PC-3 (cell line): ENCODE measurements around the gene CACNA1C. TPM values are rescaled to one million over a fixed set of nuclear protein-coding genes. Genes with fewer than 3 reads are reported as not detected.

ENCODE experiments used
- ATAC-seq: fragments of 200-7000 bp; cut with Tn5 transposase; 2 replicates; pipeline ENCODE4 v1.9.1; 2020; ENCODE audit warnings: mild to moderate bottlenecking, moderate library complexity
- BruUV-seq: library from RNA; stranded (reverse); fragments of 400-500 nt; replicated peaks from 2 replicates; lab custom pipeline; 2021; lab: Mats Ljungman, UMichigan
- CTCF ChIA-PET: fragments of 300-600 bp; sonication (Branson Sonifier 250); formaldehyde crosslinking; loops from one replicate; lab custom pipeline; 2022; ENCODE audit warnings: antibody characterized with exemption; lab: Charles Lee
- POLR2A ChIA-PET: fragments of 300-600 bp; sonication (Branson Sonifier 250); formaldehyde crosslinking; loops from one replicate; lab custom pipeline; 2022; ENCODE audit warnings: antibody characterized with exemption; ENCODE audit not compliant: unreplicated experiment; lab: Charles Lee
- DNase-seq: peaks from one replicate; pipeline ENCODE4 v3.0.0-alpha.2; 2015
- H2AFZ ChIP-seq: fragments of 300-600 bp; sonication (generic); 2 replicates; pipeline ENCODE4 v1.6.0; 2016; ENCODE audit warnings: antibody characterized with exemption, low read length
- H3F3A ChIP-seq: fragments of 300-600 bp; sonication (generic); one replicate; pipeline ENCODE4 v1.6.0; 2017; ENCODE audit warnings: antibody characterized with exemption, low read length, control low read depth, mild to moderate bottlenecking; ENCODE audit not compliant: unreplicated experiment
- H3K27ac ChIP-seq: fragments of 300-600 bp; sonication (generic); 2 replicates; pipeline ENCODE4 v1.5.1; 2016; ENCODE audit warnings: mild to moderate bottlenecking, low read length
- H3K27me3 ChIP-seq: fragments of 300-600 bp; sonication (generic); 2 replicates; pipeline ENCODE4 v1.6.1; 2016; ENCODE audit warnings: low read length, mixed read lengths
- H3K36me3 ChIP-seq: fragments of 300-600 bp; sonication (generic); 2 replicates; pipeline ENCODE4 v1.6.1; 2016; ENCODE audit warnings: low read depth, mixed run types, low read length, mixed read lengths
- H3K4me1 ChIP-seq: fragments of 300-600 bp; sonication (generic); 2 replicates; pipeline ENCODE4 v1.5.1; 2016; ENCODE audit warnings: low read length; ENCODE audit not compliant: insufficient read depth
- H3K4me2 ChIP-seq: fragments of 300-600 bp; sonication (generic); 2 replicates; pipeline ENCODE4 v1.6.0; 2016; ENCODE audit warnings: low read length
- H3K4me3 ChIP-seq: fragments of 300-600 bp; sonication (generic); 2 replicates; pipeline ENCODE4 v1.5.1; 2016; ENCODE audit warnings: mild to moderate bottlenecking, low read length, mixed read lengths
- H3K79me2 ChIP-seq: fragments of 300-600 bp; sonication (generic); 2 replicates; pipeline ENCODE4 v1.6.1; 2017; ENCODE audit warnings: low read length, mixed read lengths
- H3K9ac ChIP-seq: fragments of 300-600 bp; sonication (generic); 2 replicates; pipeline ENCODE4 v1.6.0; 2016; ENCODE audit warnings: mild to moderate bottlenecking, low read length
- H3K9me2 ChIP-seq: fragments of 300-600 bp; sonication (generic); replicated peaks from 2 replicates; pipeline ENCODE4 v1.6.1; 2016; ENCODE audit warnings: mixed run types, low read length, mixed read lengths
- H3K9me3 ChIP-seq: fragments of 300-600 bp; sonication (generic); 2 replicates; pipeline ENCODE4 v1.6.1; 2016; ENCODE audit warnings: low read length, mixed read lengths
- H4K20me1 ChIP-seq: fragments of 300-600 bp; sonication (generic); 2 replicates; pipeline ENCODE4 v1.6.1; 2016; ENCODE audit warnings: low read length, mixed read lengths
- CTCF ChIP-seq: fragments of 300-600 bp; sonication (generic); conservative IDR thresholded peaks from 2 replicates; pipeline ENCODE4 v1.5.1; 2017; ENCODE audit warnings: antibody characterized with exemption, low read depth, mild to moderate bottlenecking, low read length
- EZH2 ChIP-seq: fragments of 300-600 bp; sonication (generic); IDR thresholded peaks from one replicate; pipeline ENCODE4 v1.6.1; 2017; ENCODE audit warnings: antibody characterized with exemption, mild to moderate bottlenecking, low read length; ENCODE audit not compliant: unreplicated experiment
- EZH2phosphoT487 ChIP-seq: fragments of 300-600 bp; sonication (generic); IDR thresholded peaks from 2 replicates; pipeline ENCODE4 v1.6.1; 2018; ENCODE audit warnings: mild to moderate bottlenecking, antibody characterized with exemption, low read length, borderline replicate concordance
- intact Hi-C: fragments of 100-400 bp; cut with micrococcal nuclease; formaldehyde crosslinking; loops from 2 replicates; pipeline ENCODE4 v1.9.0; 2023
- total RNA-seq: library from RNA; depleted of rRNA; stranded (reverse); fragments of >200 nt; gene quantifications from 2 replicates; pipeline ENCODE4 v1.2.3, GENCODE V29; 2014

Gene CACNA1C
- total RNA-seq, 1 experiment from 2014 or later, result not detected

- Histone ChIP-seq H3K79me2 (no peaks in the 10 kb centered on the region), H3K27ac (no peak overlapping the region), H3K4me1 (peaks cover 4% of the 10 kb centered on the region; the same call in 1 of the 2 replicates), H3K9me3 (no peaks in the 10 kb centered on the region), H3K4me3 (no peak overlapping the region), H3K27me3 (peaks cover 11% of the 10 kb centered on the region), H3F3A (no peaks in the 10 kb centered on the region), H3K9me2 (no peaks in the 10 kb centered on the region), H2AFZ (no peak overlapping the region), H3K9ac (no peak overlapping the region), H3K4me2 (no peak overlapping the region), H3K36me3 (no peaks in the 10 kb centered on the region), H4K20me1 (no peaks in the 10 kb centered on the region)
- TF ChIP-seq EZH2phosphoT487 (no peak), CTCF (no peak), EZH2 (no peak)
- intact Hi-C loops, result no loop called here
- CTCF ChIA-PET, result no interaction called here
- POLR2A ChIA-PET, result no interaction called here
- DNase-seq (no peak), ATAC-seq (no peak)
- BruUV-seq, result no TSS peak
Observed at GRCh38 chr12:2082321-2082720, 29.5 kb downstream of the CACNA1C start.

- TF ChIP-seq EZH2 (no peak), CTCF (no peak), EZH2phosphoT487 (no peak)
- H3K79me2 ChIP-seq, result no peaks in the 10 kb centered on the region
- peaks cover 4% of the 10 kb centered on the region; the same call in 1 of the 2 replicates for H3K4me1 ChIP-seq
- DNase-seq (no peak), ATAC-seq (no peak)
- H3K9me3 ChIP-seq, result no peaks in the 10 kb centered on the region
- H3K4me2 ChIP-seq, result no peak overlapping the region
- no peaks in the 10 kb centered on the region for H3F3A ChIP-seq
- no peaks in the 10 kb centered on the region for H4K20me1 ChIP-seq
- H3K9me2 ChIP-seq, result no peaks in the 10 kb centered on the region
- intact Hi-C loops, result no loop called here
- H3K9ac ChIP-seq, result no peak overlapping the region
- H3K36me3 ChIP-seq, result no peaks in the 10 kb centered on the region
- peaks cover 18% of the 10 kb centered on the region for H3K27me3 ChIP-seq
- ChIA-PET CTCF (no interaction called here), POLR2A (no interaction called here)
- no TSS peak for BruUV-seq
- no peak overlapping the region for H3K27ac ChIP-seq
- no peak overlapping the region for H2AFZ ChIP-seq
- H3K4me3 ChIP-seq, result no peak overlapping the region
Observed at GRCh38 chr12:2083008-2083407, 30.2 kb downstream of the CACNA1C start.

- Histone ChIP-seq H3K4me1 (peaks cover 4% of the 10 kb centered on the region; the same call in 1 of the 2 replicates), H3K4me3 (no peak overlapping the region), H4K20me1 (no peaks in the 10 kb centered on the region), H3K9me3 (no peaks in the 10 kb centered on the region), H3K27ac (no peak overlapping the region), H3K9ac (no peak overlapping the region), H3F3A (no peaks in the 10 kb centered on the region), H3K9me2 (no peaks in the 10 kb centered on the region), H3K79me2 (no peaks in the 10 kb centered on the region), H2AFZ (no peak overlapping the region), H3K36me3 (no peaks in the 10 kb centered on the region), H3K27me3 (peaks cover 21% of the 10 kb centered on the region), H3K4me2 (no peak overlapping the region)
- DNase-seq (peak; percentile 56), ATAC-seq (peak; percentile 78)
- TF ChIP-seq CTCF (no peak), EZH2 (no peak), EZH2phosphoT487 (no peak)
- ChIA-PET CTCF (no interaction called here), POLR2A (no interaction called here)
- intact Hi-C loops, result no loop called here
- BruUV-seq, result no TSS peak
Observed at GRCh38 chr12:2083561-2083960, 30.8 kb downstream of the CACNA1C start.
